CD4-positive, alpha-beta T cell treated with Interferon alpha-2 for 1 hour (primary cell): ENCODE data around the gene GNG14.
A peak's percentile ranks its signal among the peaks of the same experiment; 100 is the strongest.

Experiments
- DNase-seq, 2 donors: peaks; one replicate each; pipeline ENCODE4 v3.0.0-alpha.2; 2020 to 2022

The GNG14 gene

DNA sequence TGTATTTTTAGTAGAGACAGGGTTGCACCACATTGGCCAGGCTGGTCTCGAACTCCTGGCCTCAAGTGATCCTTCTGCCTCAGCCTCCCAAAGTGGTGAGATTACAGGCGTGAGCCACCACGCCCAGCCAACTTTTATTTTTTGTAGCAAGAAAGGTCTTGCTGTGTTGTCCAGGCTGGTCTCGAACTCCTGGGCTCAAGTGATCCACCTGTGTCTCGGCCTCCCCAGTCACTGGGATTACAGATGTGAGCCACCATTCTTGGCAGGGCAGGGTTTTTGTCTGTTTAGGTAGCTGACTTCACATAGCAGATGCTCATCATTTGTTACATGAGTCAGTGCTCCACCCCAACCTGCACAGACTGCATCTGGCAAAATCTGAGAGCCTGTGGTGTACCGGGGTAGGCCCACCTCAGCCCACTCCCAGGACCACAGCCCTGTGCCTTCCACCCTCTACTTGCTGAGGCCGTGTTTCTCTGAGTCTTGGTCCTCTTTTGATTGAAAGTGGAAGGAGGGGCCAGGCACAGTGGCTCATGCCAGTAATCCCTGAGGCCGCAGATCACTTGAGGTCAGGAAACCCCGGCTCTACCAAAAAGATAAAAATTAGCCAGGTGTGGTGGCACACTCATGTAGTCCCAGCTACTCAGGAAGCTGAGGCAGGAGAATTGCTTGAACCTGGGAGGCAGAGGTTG lies 40.1 kb downstream of the GNG14 start:
- no peak for DNase-seq

DNA sequence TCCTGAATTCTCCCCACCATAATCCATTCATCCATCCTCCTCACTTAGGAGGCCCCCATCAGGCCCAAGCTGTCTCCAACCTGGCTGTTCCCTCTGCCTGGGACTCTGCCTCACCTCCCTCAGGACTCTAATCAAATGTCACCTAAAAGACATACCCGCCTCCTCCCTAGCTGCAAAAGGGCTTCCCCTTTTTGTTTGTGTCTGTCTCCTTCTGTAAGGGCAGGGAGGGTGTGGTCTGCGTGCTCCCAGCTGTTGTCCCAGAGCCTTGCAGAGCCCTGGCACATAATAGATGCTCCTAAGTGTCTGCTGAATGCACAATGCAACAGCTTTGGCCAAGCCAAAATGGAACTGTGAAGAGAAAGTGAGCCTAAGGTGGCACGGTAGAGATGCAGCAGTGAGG lies 42.3 kb downstream of the GNG14 start:
- DNase-seq = no peak

- DNase-seq = no peak
Observed at GRCh38 chr19:12731337-12731736, 43.5 kb downstream of the GNG14 start.

GRCh38 chr19:12733369-12734214 lies 45.8 kb downstream of the GNG14 start:
- peak; percentile 42 to 61 for DNase-seq

DNA sequence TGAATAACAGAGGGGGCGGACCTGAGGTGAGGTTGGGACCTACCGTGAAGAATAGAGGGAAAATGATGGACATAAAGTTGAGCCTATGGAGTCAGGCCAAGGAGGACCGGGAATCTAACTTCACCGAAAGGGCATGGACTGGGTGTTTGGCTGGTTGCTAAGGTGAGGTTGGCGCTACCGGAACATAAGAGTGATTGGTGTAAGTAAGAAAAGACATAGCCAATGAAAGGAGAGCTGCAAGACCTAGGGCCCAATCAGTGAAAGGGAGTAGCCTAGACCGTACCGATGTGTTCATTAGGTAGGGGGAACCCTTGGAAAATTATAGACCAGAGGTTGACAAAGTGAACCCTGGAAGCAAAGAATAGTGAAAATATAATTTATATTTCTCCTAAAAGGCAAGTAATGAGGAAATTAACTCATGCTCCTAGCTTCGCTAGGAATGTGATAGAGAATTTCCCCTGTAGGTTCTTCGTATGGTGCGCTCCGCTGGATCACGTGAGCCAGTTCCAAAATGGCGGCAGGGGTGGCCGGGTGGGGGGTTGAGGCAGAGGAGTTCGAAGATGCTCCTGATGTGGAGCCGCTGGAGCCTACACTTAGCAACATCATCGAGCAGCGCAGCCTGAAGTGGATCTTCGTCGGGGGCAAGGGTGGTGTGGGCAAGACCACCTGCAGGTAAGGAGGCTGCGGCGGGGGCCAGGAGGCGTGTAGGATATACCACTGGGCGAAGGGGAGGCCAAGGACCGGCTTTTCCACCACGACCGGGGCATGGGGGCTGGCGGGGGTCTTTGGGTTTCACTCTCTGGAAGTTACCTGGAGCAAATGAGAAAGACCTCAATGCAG lies 49.4 kb downstream of the GNG14 start, which contains the start of gene GET3:
Gene GET3 (plus strand): TSS at position 503 of the 840 bp plus-strand sequence. CDS start 9 bp downstream, at position 512.
- DNase-seq = peak; percentile 86 to 91

- no peak for DNase-seq
Observed at GRCh38 chr19:12737835-12738351, 50.1 kb downstream of the GNG14 start.
